Esophagus muscularis mucosa (tissue), 4 donors: ENCODE measurements around the gene JMJD1C. TPM values are rescaled to one million over a fixed set of nuclear protein-coding genes. Genes with fewer than 3 reads are reported as not detected.

Experiments used
- DNase-seq: peaks from one replicate; pipeline ENCODE4 v3.0.0-alpha.2; 2017; ENCODE audit errors: extremely low spot score
- H3K27ac ChIP-seq, 4 donors: fragments of 200-600 bp; sonication (generic); replicated peaks in 1 of 4; 1 replicate in 3 of 4; 2 replicates in 1 of 4; pipeline ENCODE4 v1.5.1; 2016 to 2019; ENCODE audit warnings: mild to moderate bottlenecking in 1 of 4
- H3K27me3 ChIP-seq, 4 donors: fragments of 200-600 bp; sonication (generic); one replicate each; pipeline versions ENCODE4 v1.5.1 to v1.6.0; 2016 to 2019
- H3K36me3 ChIP-seq, 4 donors: fragments of 200-600 bp; sonication (generic); one replicate each; pipeline ENCODE4 v1.5.1; 2016 to 2019
- H3K4me1 ChIP-seq, 4 donors: fragments of 200-600 bp; sonication (generic); one replicate each; pipeline ENCODE4 v1.5.1; 2016 to 2019
- H3K4me3 ChIP-seq, 4 donors: fragments of 200-600 bp; sonication (generic); 1 replicate in 2 of 4; 2 replicates in 2 of 4; pipeline ENCODE4 v1.5.1; 2016 to 2019; ENCODE audit warnings: mild to moderate bottlenecking in 4 of 4, moderate library complexity in 1 of 4
- H3K9me3 ChIP-seq, 4 donors: fragments of 200-600 bp; sonication (generic); 1 replicate in 3 of 4; 2 replicates in 1 of 4; pipeline ENCODE4 v1.5.1; 2016 to 2019
- CTCF ChIP-seq, 3 experiments: fragments of 200-600 bp in 2 of 3; fragments of 450-650 bp in 1 of 3; sonication (generic) in 2 of 3; IDR thresholded peaks; one replicate each; pipeline ENCODE4 v1.5.1; 2017 to 2019; ENCODE audit warnings: antibody characterized with exemption in 3 of 3, mild to moderate bottlenecking in 2 of 3, moderate library complexity in 1 of 3
- EP300 ChIP-seq: sonication (generic); formaldehyde crosslinking; IDR thresholded peaks from one replicate; pipeline ENCODE4 v1.6.1; 2017; ENCODE audit warnings: antibody characterized with exemption
- POLR2A ChIP-seq: fragments of 450-650 bp; IDR thresholded peaks from one replicate; pipeline ENCODE4 v1.6.1; 2017; ENCODE audit warnings: antibody characterized with exemption, moderate library complexity, mild to moderate bottlenecking, low read depth
- POLR2AphosphoS5 ChIP-seq, 2 donors: sonication (generic); formaldehyde crosslinking; IDR thresholded peaks; one replicate each; pipeline ENCODE4 v1.6.1; 2017; ENCODE audit warnings: antibody characterized with exemption in 2 of 2
- WGBS: methylation state at CpG from one replicate; pipeline ENCODE4 v1.1.5; 2018; 5-methylcytosine and 5-hydroxymethylcytosine counted together
- intact Hi-C: fragments of 100-400 bp; cut with DNase I; formaldehyde crosslinking; loops from one replicate; pipeline ENCODE4 v1.15.1; 2023
- total RNA-seq, 4 donors: library from RNA; depleted of rRNA; stranded (reverse); fragments of >200 nt; gene quantifications; one replicate each; pipeline versions ENCODE4 v1.1.0 to v1.2.1, GENCODE V29; 2016

Gene JMJD1C
- total RNA-seq, 4 donors from 2014 or later, result 60.3 to 89.7 (median 79.8) TPM

DNA sequence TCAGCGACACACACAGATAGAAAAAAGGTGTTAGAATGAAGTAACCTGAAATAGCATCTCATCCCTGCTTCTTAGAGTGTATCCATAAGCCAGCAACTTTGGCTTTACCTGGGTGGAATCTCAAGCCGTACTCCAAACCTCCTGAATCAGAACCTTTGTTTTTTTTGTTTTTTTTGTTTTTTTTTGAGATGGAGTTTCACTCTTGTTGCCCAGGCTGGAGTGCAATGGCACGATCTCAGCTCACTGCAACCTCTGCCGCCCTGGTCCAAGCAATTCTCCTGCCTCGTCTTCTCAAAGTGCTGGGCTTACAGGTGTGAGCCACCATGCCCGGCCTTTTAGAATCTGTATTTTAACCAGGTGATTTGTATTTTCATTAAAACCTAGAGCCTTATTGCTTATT, 323.6 kb downstream of the JMJD1C start:
- 95% methylated on average over 6 of the region's 6 CpGs for WGBS
- no peak for DNase-seq
- TF ChIP-seq CTCF (IDR thresholded peaks at IDR 0.05) (no peak), EP300 (no peak), POLR2A (no peak), POLR2AphosphoS5 (IDR thresholded peaks at IDR 0.05) (no peak)
- peaks cover 0 to 11% (median 0%) of the 10 kb centered on the region in 4 donors for H3K36me3 ChIP-seq
- H3K9me3 ChIP-seq, result no peaks in the 10 kb centered on the region
- H3K27ac ChIP-seq, result no peak overlapping the region
- no peak overlapping the region for H3K4me3 ChIP-seq
- intact Hi-C loops, result no loop called here
- H3K4me1 ChIP-seq, result peaks cover 6 to 28% (median 20%) of the 10 kb centered on the region in 4 donors
- H3K27me3 ChIP-seq, result no peaks in the 10 kb centered on the region

- no peak for DNase-seq
- TF ChIP-seq CTCF (IDR thresholded peaks at IDR 0.05) (no peak), POLR2A (no peak), EP300 (no peak), POLR2AphosphoS5 (IDR thresholded peaks at IDR 0.05) (no peak)
- H3K27ac ChIP-seq, result no peak overlapping the region
- peaks cover 0 to 9% (median 0%) of the 10 kb centered on the region in 4 donors for H3K36me3 ChIP-seq
- no peaks in the 10 kb centered on the region for H3K9me3 ChIP-seq
- H3K4me3 ChIP-seq, result no peak overlapping the region
- intact Hi-C loops, result no loop called here
- no peaks in the 10 kb centered on the region for H3K27me3 ChIP-seq
- H3K4me1 ChIP-seq, result peaks cover 12 to 30% (median 21%) of the 10 kb centered on the region in 4 donors
- WGBS, result 82% methylated on average over 3 of the region's 3 CpGs
These were observed 325.7 kb downstream of the JMJD1C start for GRCh38 chr10:63140077-63140476.

GRCh38 chr10:63137306-63137705, 328.5 kb downstream of the JMJD1C start:
- no peaks in the 10 kb centered on the region for H3K9me3 ChIP-seq
- DNase-seq, result no peak
- no peak overlapping the region for H3K27ac ChIP-seq
- intact Hi-C loops, result loop anchor here (5.0 kb wide), 1 partner anchor 335 kb away; the partner anchor contains the start of gene ADO
- WGBS, result 54% methylated on average over 2 of the region's 2 CpGs
- H3K4me1 ChIP-seq, result peaks cover 23 to 45% (median 36%) of the 10 kb centered on the region in 4 donors
- H3K36me3 ChIP-seq, result peaks cover 0 to 9% (median 0%) of the 10 kb centered on the region in 4 donors
- H3K4me3 ChIP-seq, result no peak overlapping the region
- H3K27me3 ChIP-seq, result no peaks in the 10 kb centered on the region
- TF ChIP-seq POLR2A (no peak), POLR2AphosphoS5 (IDR thresholded peaks at IDR 0.05) (no peak), EP300 (no peak), CTCF (IDR thresholded peaks at IDR 0.05) (no peak)

DNA sequence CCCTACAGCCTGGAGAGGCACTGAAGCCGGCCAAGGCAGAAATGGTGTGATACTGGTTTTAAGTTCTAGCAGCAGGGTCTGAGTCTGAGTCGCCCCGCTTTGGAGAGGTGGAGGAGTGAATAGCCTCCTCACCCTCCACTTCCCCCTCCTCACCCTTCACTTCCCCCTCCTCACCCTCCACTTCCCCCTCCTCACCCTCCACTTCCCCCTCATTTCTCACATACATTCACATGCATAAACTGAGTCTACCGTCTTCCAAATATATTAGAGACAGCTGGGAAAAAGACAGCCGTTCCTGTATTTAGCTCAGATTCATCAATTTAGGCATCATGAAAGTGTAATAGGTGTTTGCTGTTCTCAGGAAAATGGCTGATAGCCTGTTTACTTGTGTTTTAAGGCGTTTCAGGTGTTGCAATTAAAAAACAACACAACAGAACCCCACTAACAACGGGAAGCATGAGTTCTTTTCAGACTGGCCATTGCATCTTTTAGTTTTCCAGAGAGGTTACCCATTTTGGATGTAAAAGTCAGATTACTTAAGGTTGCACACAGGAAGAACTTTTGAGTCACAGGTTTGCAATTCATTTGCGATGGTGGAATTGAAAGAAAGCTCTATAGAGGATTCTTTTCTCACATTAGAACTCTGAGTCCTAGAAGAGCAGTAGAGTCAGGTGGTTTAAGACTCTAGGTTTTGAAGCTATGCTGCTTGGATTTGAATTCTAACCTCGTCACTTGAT, 331.8 kb downstream of the JMJD1C start:
- Histone ChIP-seq H3K4me3 (peak overlapping the region; percentile 74 to 97 (median 82)), H3K27me3 (no peaks in the 10 kb centered on the region), H3K9me3 (no peaks in the 10 kb centered on the region), H3K27ac (peak overlapping the region; percentile 88 to 96 (median 94)), H3K36me3 (no peaks in the 10 kb centered on the region), H3K4me1 (peaks cover 23 to 37% (median 34%) of the 10 kb centered on the region in 4 donors)
- DNase-seq, result no peak
- no peak for TF ChIP-seq POLR2AphosphoS5 (IDR thresholded peaks at IDR 0.05)
- TF ChIP-seq POLR2A, result no peak
- TF ChIP-seq CTCF (IDR thresholded peaks at IDR 0.05), result no peak
- TF ChIP-seq EP300, result no peak
- WGBS, result 17% methylated on average over 8 of the region's 9 CpGs
- intact Hi-C loops, result no loop called here
